GM23338 (cell line): ENCODE data around the gene TBC1D12. TPM values are rescaled to one million over a fixed set of nuclear protein-coding genes. Genes with fewer than 3 reads are reported as not detected.

Experiments
- ATAC-seq: fragments of 200-7000 bp; cut with Tn5 transposase; 3 replicates; pipeline ENCODE4 v1.9.1; 2020
- DNase-seq: peaks from one replicate; pipeline ENCODE4 v3.0.0-alpha.2; 2015; ENCODE audit warnings: low spot score
- H2AFZ ChIP-seq: fragments of 200-600 bp; sonication (generic); 2 replicates; pipeline ENCODE4 v1.8.0; 2016; ENCODE audit warnings: antibody characterized with exemption, mild to moderate bottlenecking, moderate library complexity
- H3F3A ChIP-seq: fragments of 200-600 bp; sonication (generic); replicated peaks from 2 replicates; pipeline ENCODE4 v1.8.0; 2017; ENCODE audit warnings: antibody characterized with exemption, mixed run types, low read depth
- H3K27ac ChIP-seq: fragments of 200-600 bp; sonication (generic); 2 replicates; pipeline ENCODE4 v1.6.1; 2016; ENCODE audit warnings: low read depth
- H3K27me3 ChIP-seq: fragments of 200-600 bp; sonication (generic); 2 replicates; pipeline ENCODE4 v1.8.0; 2016; ENCODE audit warnings: mild to moderate bottlenecking, mixed run types, moderate library complexity; ENCODE audit not compliant: insufficient read depth
- H3K36me3 ChIP-seq: fragments of 200-600 bp; sonication (generic); 2 replicates; pipeline ENCODE4 v1.8.0; 2016; ENCODE audit warnings: mild to moderate bottlenecking; ENCODE audit not compliant: insufficient read depth
- H3K4me1 ChIP-seq: fragments of 200-600 bp; sonication (generic); 2 replicates; pipeline ENCODE4 v1.8.0; 2016; ENCODE audit warnings: mild to moderate bottlenecking, moderate library complexity; ENCODE audit not compliant: insufficient read depth
- H3K4me2 ChIP-seq: fragments of 200-600 bp; sonication (generic); 2 replicates; pipeline ENCODE4 v1.7.1; 2017; ENCODE audit warnings: mixed run types
- H3K4me3 ChIP-seq: fragments of 200-600 bp; sonication (generic); 2 replicates; pipeline ENCODE4 v1.6.1; 2016; ENCODE audit warnings: mixed run types
- H3K79me2 ChIP-seq: fragments of 200-600 bp; sonication (generic); replicated peaks from 2 replicates; pipeline ENCODE4 v1.8.0; 2017; ENCODE audit warnings: mild to moderate bottlenecking; ENCODE audit not compliant: insufficient read depth
- H3K9me2 ChIP-seq: fragments of 200-600 bp; sonication (generic); 2 replicates; pipeline ENCODE4 v1.8.0; 2017; ENCODE audit not compliant: insufficient read depth
- H4K20me1 ChIP-seq: fragments of 200-600 bp; sonication (generic); replicated peaks from 2 replicates; pipeline ENCODE4 v1.8.0; 2017; ENCODE audit warnings: mild to moderate bottlenecking; ENCODE audit not compliant: insufficient read depth
- H3K27ac Mint-ChIP-seq: 2 replicates; pipeline ENCODE4 v1.8.0; 2020; ENCODE audit warnings: inconsistent platforms, mild to moderate bottlenecking, moderate library complexity, mixed read lengths
- H3K27me3 Mint-ChIP-seq: 3 replicates; pipeline ENCODE4 v1.8.0; 2022; ENCODE audit warnings: low read depth, mild to moderate bottlenecking, moderate library complexity, mixed read lengths, inconsistent platforms; ENCODE audit not compliant: insufficient read depth, poor library complexity
- H3K36me3 Mint-ChIP-seq: 3 replicates; pipeline ENCODE4 v1.8.0; 2021; ENCODE audit warnings: low read depth, mild to moderate bottlenecking, inconsistent platforms, moderate library complexity, mixed read lengths
- H3K4me1 Mint-ChIP-seq: 3 replicates; pipeline ENCODE4 v1.8.0; 2020; ENCODE audit warnings: mild to moderate bottlenecking, inconsistent platforms, mixed read lengths
- H3K4me3 Mint-ChIP-seq: 3 replicates; pipeline ENCODE4 v1.8.0; 2021; ENCODE audit warnings: moderate library complexity, mild to moderate bottlenecking, inconsistent platforms, mixed read lengths
- H3K9me3 Mint-ChIP-seq: 3 replicates; pipeline ENCODE4 v1.8.0; 2020; ENCODE audit warnings: moderate library complexity, mild to moderate bottlenecking, inconsistent platforms, mixed read lengths
- CREB1 ChIP-seq: fragments of 250-450 bp; sonication (Bioruptor Pico); IDR thresholded peaks from 2 replicates; pipeline ENCODE4 v1.5.0; 2020; ENCODE audit warnings: low read depth, mild to moderate bottlenecking, moderate library complexity
- CTCF ChIP-seq, 2 experiments: fragments of 200-600 bp in 1 of 2; sonication (generic) in 1 of 2; conservative IDR thresholded peaks; 2 replicates each; pipeline versions ENCODE4 v1.5.1 to v1.6.1; 2016 to 2017; ENCODE audit warnings: antibody characterized with exemption in 2 of 2, low read depth in 2 of 2, mild to moderate bottlenecking in 2 of 2, moderate library complexity in 1 of 2
- EZH2 ChIP-seq: fragments of 200-600 bp; sonication (generic); IDR thresholded peaks from one replicate; pipeline ENCODE4 v1.8.0; 2017; ENCODE audit warnings: antibody characterized with exemption, mild to moderate bottlenecking, low read depth; ENCODE audit not compliant: unreplicated experiment
- EZH2phosphoT487 ChIP-seq: fragments of 200-600 bp; sonication (generic); IDR thresholded peaks from one replicate; pipeline ENCODE4 v1.8.1; 2018; ENCODE audit warnings: antibody characterized with exemption; ENCODE audit not compliant: unreplicated experiment
- JUNB ChIP-seq: IDR thresholded peaks from one replicate; pipeline ENCODE4 v1.6.1; 2016; ENCODE audit warnings: antibody characterized with exemption; ENCODE audit not compliant: unreplicated experiment
- NANOG ChIP-seq: IDR thresholded peaks from 2 replicates; pipeline ENCODE4 v1.6.1; 2016; ENCODE audit warnings: antibody characterized with exemption, borderline replicate concordance
- POLR2AphosphoS5 ChIP-seq: IDR thresholded peaks from 2 replicates; pipeline ENCODE4 v1.6.1; 2016; ENCODE audit warnings: antibody characterized with exemption, low read depth
- STAT1 ChIP-seq: IDR thresholded peaks from one replicate; pipeline ENCODE4 v1.6.1; 2016; ENCODE audit warnings: antibody characterized with exemption; ENCODE audit not compliant: unreplicated experiment
- ZNF114 ChIP-seq: fragments of 250-450 bp; sonication (Bioruptor Pico); IDR thresholded peaks from 2 replicates; pipeline ENCODE4 v1.5.0; 2020; ENCODE audit warnings: mild to moderate bottlenecking, moderate library complexity
- ZNF331 ChIP-seq: fragments of 250-450 bp; sonication (Bioruptor Pico); IDR thresholded peaks from 2 replicates; pipeline ENCODE4 v1.5.0; 2020; ENCODE audit warnings: low read depth, mild to moderate bottlenecking, moderate library complexity
- ZNF462 ChIP-seq: fragments of 250-450 bp; sonication (Bioruptor Pico); IDR thresholded peaks from 2 replicates; pipeline ENCODE4 v1.5.0; 2020; ENCODE audit warnings: mild to moderate bottlenecking, moderate library complexity
- polyA plus RNA-seq: library from polyadenylated mRNA; unstranded; fragments of >200 nt; fragmentation: Nextera tagmentation; extraction: Ambion mirVana; gene quantifications from 2 replicates; pipeline ENCODE4 v1.2.1, GENCODE V29; 2016
- total RNA-seq: library from RNA; depleted of rRNA; stranded (reverse); fragments of >200 nt; shearing (Covaris generic); gene quantifications from 2 replicates; pipeline ENCODE4 v1.2.3, GENCODE V29; 2014
- TF ChIP-seq, protein P1 (sequence below): IDR thresholded peaks from one replicate; pipeline ENCODE4 v1.6.1; 2018; ENCODE audit warnings: antibody characterized with exemption; ENCODE audit not compliant: unreplicated experiment
- TF ChIP-seq, protein P2 (sequence below): IDR thresholded peaks from 2 replicates; pipeline ENCODE4 v1.6.1; 2016; ENCODE audit warnings: antibody characterized with exemption

The TBC1D12 gene
- total and polyA plus RNA-seq, 2 experiments from 2014 or later, result 2.3 to 3.6 TPM

GRCh38 chr10:94462130-94462529 lies 59.8 kb downstream of the TBC1D12 start:
- Histone ChIP-seq H3K4me3 (no peak overlapping the region), H3K4me1 (no peaks in the 10 kb centered on the region), H4K20me1 (no peaks in the 10 kb centered on the region), H3K27ac (no peak overlapping the region), H3K79me2 (no peaks in the 10 kb centered on the region), H3K27me3 (no peaks in the 10 kb centered on the region), H2AFZ (no peak overlapping the region), H3F3A (no peaks in the 10 kb centered on the region), H3K4me2 (no peak overlapping the region), H3K36me3 (no peaks in the 10 kb centered on the region), H3K9me2 (no peaks in the 10 kb centered on the region)
- TF ChIP-seq ZNF114 (CRISPR knock-in tag) (no peak), ZNF331 (no peak), STAT1 (no peak), ZNF462 (CRISPR knock-in tag) (no peak), EZH2 (no peak), JUNB (no peak), POLR2AphosphoS5 (no peak), CREB1 (no peak), NANOG (no peak), EZH2phosphoT487 (no peak), CTCF (conservative IDR thresholded peaks at IDR 0.05; ENCODE audit: low read depth in 2 of 2) (no peak)
- TF ChIP-seq, protein P1, sequence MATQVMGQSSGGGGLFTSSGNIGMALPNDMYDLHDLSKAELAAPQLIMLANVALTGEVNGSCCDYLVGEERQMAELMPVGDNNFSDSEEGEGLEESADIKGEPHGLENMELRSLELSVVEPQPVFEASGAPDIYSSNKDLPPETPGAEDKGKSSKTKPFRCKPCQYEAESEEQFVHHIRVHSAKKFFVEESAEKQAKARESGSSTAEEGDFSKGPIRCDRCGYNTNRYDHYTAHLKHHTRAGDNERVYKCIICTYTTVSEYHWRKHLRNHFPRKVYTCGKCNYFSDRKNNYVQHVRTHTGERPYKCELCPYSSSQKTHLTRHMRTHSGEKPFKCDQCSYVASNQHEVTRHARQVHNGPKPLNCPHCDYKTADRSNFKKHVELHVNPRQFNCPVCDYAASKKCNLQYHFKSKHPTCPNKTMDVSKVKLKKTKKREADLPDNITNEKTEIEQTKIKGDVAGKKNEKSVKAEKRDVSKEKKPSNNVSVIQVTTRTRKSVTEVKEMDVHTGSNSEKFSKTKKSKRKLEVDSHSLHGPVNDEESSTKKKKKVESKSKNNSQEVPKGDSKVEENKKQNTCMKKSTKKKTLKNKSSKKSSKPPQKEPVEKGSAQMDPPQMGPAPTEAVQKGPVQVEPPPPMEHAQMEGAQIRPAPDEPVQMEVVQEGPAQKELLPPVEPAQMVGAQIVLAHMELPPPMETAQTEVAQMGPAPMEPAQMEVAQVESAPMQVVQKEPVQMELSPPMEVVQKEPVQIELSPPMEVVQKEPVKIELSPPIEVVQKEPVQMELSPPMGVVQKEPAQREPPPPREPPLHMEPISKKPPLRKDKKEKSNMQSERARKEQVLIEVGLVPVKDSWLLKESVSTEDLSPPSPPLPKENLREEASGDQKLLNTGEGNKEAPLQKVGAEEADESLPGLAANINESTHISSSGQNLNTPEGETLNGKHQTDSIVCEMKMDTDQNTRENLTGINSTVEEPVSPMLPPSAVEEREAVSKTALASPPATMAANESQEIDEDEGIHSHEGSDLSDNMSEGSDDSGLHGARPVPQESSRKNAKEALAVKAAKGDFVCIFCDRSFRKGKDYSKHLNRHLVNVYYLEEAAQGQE, result no peak
- TF ChIP-seq, protein P2, sequence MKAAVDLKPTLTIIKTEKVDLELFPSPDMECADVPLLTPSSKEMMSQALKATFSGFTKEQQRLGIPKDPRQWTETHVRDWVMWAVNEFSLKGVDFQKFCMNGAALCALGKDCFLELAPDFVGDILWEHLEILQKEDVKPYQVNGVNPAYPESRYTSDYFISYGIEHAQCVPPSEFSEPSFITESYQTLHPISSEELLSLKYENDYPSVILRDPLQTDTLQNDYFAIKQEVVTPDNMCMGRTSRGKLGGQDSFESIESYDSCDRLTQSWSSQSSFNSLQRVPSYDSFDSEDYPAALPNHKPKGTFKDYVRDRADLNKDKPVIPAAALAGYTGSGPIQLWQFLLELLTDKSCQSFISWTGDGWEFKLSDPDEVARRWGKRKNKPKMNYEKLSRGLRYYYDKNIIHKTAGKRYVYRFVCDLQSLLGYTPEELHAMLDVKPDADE, result no peak
- Mint-ChIP-seq H3K36me3 (peaks cover 16% of the 10 kb centered on the region; the same call in 2 of the 3 replicates), H3K27ac (no peak overlapping the region), H3K4me1 (no peaks in the 10 kb centered on the region), H3K27me3 (peaks cover 3% of the 10 kb centered on the region), H3K9me3 (peaks cover 22% of the 10 kb centered on the region), H3K4me3 (no peak overlapping the region)
- DNase-seq (no peak), ATAC-seq (no peak)
